GM23248 (cell line): ENCODE measurements around the gene STEAP2.

Experiments used
- EZH2 ChIP-seq: fragments of 200-600 bp; sonication (generic); IDR thresholded peaks from 2 replicates; pipeline ENCODE4 v1.6.1; 2018; ENCODE audit warnings: antibody characterized with exemption, mild to moderate bottlenecking; ENCODE audit not compliant: insufficient read depth, poor library complexity, severe bottlenecking
- EZH2phosphoT487 ChIP-seq: fragments of 200-600 bp; sonication (generic); IDR thresholded peaks from 2 replicates; pipeline ENCODE4 v1.6.1; 2018; ENCODE audit warnings: antibody characterized with exemption, moderate library complexity, mild to moderate bottlenecking, low read depth; ENCODE audit not compliant: insufficient read depth

GRCh38 chr7:90224195-90224594 is 12.7 kb downstream of the STEAP2 start:
- no peak for TF ChIP-seq EZH2phosphoT487
- TF ChIP-seq EZH2 = no peak
